Stimulated activated CD4-positive, alpha-beta T cell treated with anti-CD3 and anti-CD28 coated beads, Interleukin-1b, Interleukin-23, amount 100 ng/mL, for 48 hours (primary cell): ENCODE data around the gene HK1.
"Not testable (repeated sequence)": the region's sequence is repeated elsewhere in the genome, so short reads cannot be mapped to it uniquely, and the experiment has no call there.

Experiments
- DNase-seq: peaks from one replicate; pipeline ENCODE4 v3.0.0-alpha.2; 2020

Gene HK1

GRCh38 chr10:69328888-69329287, 50.6 kb downstream of the HK1 start:
- DNase-seq, result not testable (repeated sequence)

GRCh38 chr10:69329721-69330178, 51.5 kb downstream of the HK1 start:
- DNase-seq, result no peak

GRCh38 chr10:69331161-69331560, 52.9 kb downstream of the HK1 start:
- DNase-seq, result no peak

- no peak for DNase-seq
Measured at GRCh38 chr10:69332278-69333010, 54.1 kb downstream of the HK1 start.

GRCh38 chr10:69333205-69333604, 54.9 kb downstream of the HK1 start:
- DNase-seq, result no peak

GRCh38 chr10:69333865-69334301, 55.6 kb downstream of the HK1 start:
- not testable (repeated sequence) for DNase-seq

GRCh38 chr10:69334302-69335062, 56.2 kb downstream of the HK1 start:
- no peak for DNase-seq

- peak; percentile 26 for DNase-seq
Measured at GRCh38 chr10:69335063-69335587, 56.8 kb downstream of the HK1 start.

GRCh38 chr10:69335613-69336012, 57.3 kb downstream of the HK1 start:
- no peak for DNase-seq

GRCh38 chr10:69336952-69337295, 58.6 kb downstream of the HK1 start:
- DNase-seq, result no peak

GRCh38 chr10:69337296-69338132, 59.2 kb downstream of the HK1 start:
- DNase-seq, result no peak

GRCh38 chr10:69338133-69338456, 59.8 kb downstream of the HK1 start:
- no peak for DNase-seq

- no peak for DNase-seq
Measured at GRCh38 chr10:69338547-69339450, 60.5 kb downstream of the HK1 start.

- DNase-seq, result no peak
Measured at GRCh38 chr10:69340695-69341094, 62.4 kb downstream of the HK1 start.

- no peak for DNase-seq
Measured at GRCh38 chr10:69343905-69344304, 65.6 kb downstream of the HK1 start.

- DNase-seq, result no peak
Measured at GRCh38 chr10:69344591-69345252, 66.4 kb downstream of the HK1 start.

- no peak for DNase-seq
Measured at GRCh38 chr10:69345402-69345801, 67.1 kb downstream of the HK1 start.

GRCh38 chr10:69345890-69346474, 67.7 kb downstream of the HK1 start:
- DNase-seq, result no peak

- DNase-seq, result no peak
Measured at GRCh38 chr10:69346776-69347175, 68.5 kb downstream of the HK1 start.

- no peak for DNase-seq
Measured at GRCh38 chr10:69348816-69349541, 70.7 kb downstream of the HK1 start.

- no peak for DNase-seq
Measured at GRCh38 chr10:69349542-69349888, 71.2 kb downstream of the HK1 start.
